HG03342 (cell line): ENCODE data around the gene OR5AC2.

ENCODE experiments used
- ATAC-seq: cut with Tn5 transposase; IDR thresholded peaks from one replicate; pipeline ENCODE4 v1.9.1; 2021; ENCODE audit warnings: mild to moderate bottlenecking, moderate library complexity; ENCODE audit not compliant: unreplicated experiment

The OR5AC2 gene

DNA sequence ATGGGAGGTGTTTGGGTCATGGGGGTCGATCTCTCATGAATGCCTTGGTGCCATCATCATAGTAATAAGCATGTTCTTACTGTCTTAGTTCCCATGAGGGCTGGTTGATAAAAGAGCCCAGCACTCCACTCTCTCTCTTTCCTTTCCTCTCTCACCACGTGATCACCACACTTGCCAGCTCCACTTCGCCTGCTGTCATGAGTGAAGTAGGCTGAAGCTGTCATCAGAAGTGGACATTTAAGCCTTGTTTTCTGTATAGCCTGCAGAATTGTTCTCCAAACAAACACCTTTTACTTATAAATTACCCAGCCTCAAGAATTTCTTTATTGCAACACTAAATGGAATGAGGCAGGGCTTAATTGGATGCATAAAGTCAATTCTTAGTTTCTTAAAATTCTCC lies 49.7 kb downstream of the OR5AC2 start:
- ATAC-seq, result no peak
